GM12878 (cell line): Measurements from ENCODE around the gene DNAJC17. TPM values are rescaled to one million over a fixed set of nuclear protein-coding genes. Genes with fewer than 3 reads are reported as not detected.

ENCODE experiments used
- CBFB ChIP-seq: IDR thresholded peaks from 2 replicates; pipeline ENCODE4 v1.6.1; 2016; ENCODE audit warnings: antibody characterized with exemption, low read depth
- CUX1 ChIP-seq: IDR thresholded peaks from 2 replicates; pipeline ENCODE4 v1.6.1; 2012; ENCODE audit warnings: improper control_type of control experiment, low read depth, low read length; ENCODE audit not compliant: insufficient replicate concordance
- E2F4 ChIP-seq: IDR thresholded peaks from 2 replicates; pipeline ENCODE4 v1.6.1; 2012; ENCODE audit warnings: low read depth, low read length, improper control_type of control experiment
- E4F1 ChIP-seq: fragments of 450-650 bp; IDR thresholded peaks from 2 replicates; pipeline ENCODE4 v1.6.1; 2018; ENCODE audit warnings: borderline replicate concordance, mild to moderate bottlenecking; ENCODE audit not compliant: partially characterized antibody
- FOXM1 ChIP-seq: IDR thresholded peaks from 2 replicates; pipeline ENCODE4 v1.6.1; 2012; ENCODE audit warnings: low read depth, mild to moderate bottlenecking, inconsistent platforms, low read length, moderate library complexity
- HCFC1 ChIP-seq: fragments of 150-350 bp; IDR thresholded peaks from 2 replicates; pipeline ENCODE4 v1.6.1; 2014; ENCODE audit warnings: low read length
- MXI1 ChIP-seq: fragments of 150-350 bp; IDR thresholded peaks from 2 replicates; pipeline ENCODE4 v1.6.1; 2011; ENCODE audit warnings: low read depth, mild to moderate bottlenecking, inconsistent platforms, low read length, improper control_type of control experiment
- NKRF ChIP-seq: fragments of 450-650 bp; conservative IDR thresholded peaks from 2 replicates; pipeline ENCODE4 v1.6.1; 2017; ENCODE audit warnings: mild to moderate bottlenecking, moderate library complexity
- PAX5 ChIP-seq: IDR thresholded peaks from 2 replicates; pipeline ENCODE4 v1.6.1; 2011; ENCODE audit warnings: low read depth, low read length, borderline replicate concordance
- RAD51 ChIP-seq: fragments of 450-650 bp; IDR thresholded peaks from 2 replicates; pipeline ENCODE4 v1.6.1; 2016; ENCODE audit warnings: moderate library complexity, mild to moderate bottlenecking, inconsistent platforms
- RBBP5 ChIP-seq: fragments of 200-600 bp; sonication (generic); conservative IDR thresholded peaks from 2 replicates; pipeline ENCODE4 v1.6.1; 2016
- SMARCA5 ChIP-seq: fragments of 450-650 bp; IDR thresholded peaks from 2 replicates; pipeline ENCODE4 v1.6.1; 2017; ENCODE audit warnings: mild to moderate bottlenecking
- TCF12 ChIP-seq: IDR thresholded peaks from 2 replicates; pipeline ENCODE4 v1.6.1; 2011; ENCODE audit warnings: low read depth, mild to moderate bottlenecking, low read length
- ZBTB11 ChIP-seq: fragments of 450-650 bp; formaldehyde crosslinking; IDR thresholded peaks from 2 replicates; pipeline ENCODE4 v1.5.0; 2022; ENCODE audit warnings: mild to moderate bottlenecking, missing genetic modification characterization
- polyA plus RNA-seq, 11 experiments: library from polyadenylated mRNA; depleted of rRNA in 4 of 11; unstranded in 6 of 11; stranded (reverse) in 5 of 11; fragments of >200 nt; fragmentation: Nextera tagmentation in 4 of 11; fragmentation: Illumina TruSeq in 1 of 11; extraction: Ambion mirVana in 4 of 11; extraction: Trizol in 1 of 11; gene quantifications; 1 replicate in 1 of 11; 2 replicates in 10 of 11; pipeline versions ENCODE4 v1.2.1 to v1.2.3, GENCODE V29; 2011 to 2016; ENCODE audit warnings: inconsistent platforms in 2 of 11, missing spikeins in 2 of 11, low read depth in 1 of 11
- total RNA-seq, 4 experiments: library from RNA; depleted of rRNA in 3 of 4; stranded (reverse); fragments of >200 nt in 3 of 4; fragmentation: Illumina TruSeq in 1 of 4; extraction: Trizol in 1 of 4; gene quantifications; 2 replicates each; pipeline versions ENCODE4 v1.2.1 to v1.2.3, GENCODE V29; 2013 to 2021

The DNAJC17 gene
- total and polyA plus RNA-seq, 10 of the 15 experiments (the other 5 are each of a cell fraction or from before 2014, with no cell fraction given), result 6.1 to 62.8 (median 45.4) TPM

- TF ChIP-seq RBBP5 (no peak), HCFC1 (peak; percentile 17; the same call in 1 of the 2 replicates), E2F4 (no peak), NKRF (no peak), PAX5 (no peak), FOXM1 (no peak), CUX1 (no peak), MXI1 (no peak), ZBTB11 (no peak), E4F1 (no peak), TCF12 (no peak), SMARCA5 (peak; percentile 88), RAD51 (no peak), CBFB (no peak)
These were observed 40.1 kb upstream of the DNAJC17 start (continued) for GRCh38 chr15:40847223-40847961.
